ENCODE measurements around the gene SPTLC2.

GRCh38 chr14:77531071-77531470 is 85.4 kb downstream of the SPTLC2 start:
- TF ChIP-seq CTCF (IDR thresholded peaks at IDR 0.05) (no peak), POLR2A (IDR thresholded peaks at IDR 0.05) (no peak), POLR2AphosphoS5 (IDR thresholded peaks at IDR 0.05) (no peak)

Data from prostate gland (tissue), 2 donors.